ENCODE data around the gene SCGB3A1. TPM values are rescaled to one million over a fixed set of nuclear protein-coding genes. Genes with fewer than 3 reads are reported as not detected.

The SCGB3A1 gene
- total and polyA plus RNA-seq, 9 of the 15 experiments (the other 6 are each of a cell fraction or from before 2014, with no cell fraction given), result 0.33 TPM; not detected in 8

GRCh38 chr5:180548563-180548962 lies 42.7 kb downstream of the SCGB3A1 start (continued):
- TF ChIP-seq, protein P1, sequence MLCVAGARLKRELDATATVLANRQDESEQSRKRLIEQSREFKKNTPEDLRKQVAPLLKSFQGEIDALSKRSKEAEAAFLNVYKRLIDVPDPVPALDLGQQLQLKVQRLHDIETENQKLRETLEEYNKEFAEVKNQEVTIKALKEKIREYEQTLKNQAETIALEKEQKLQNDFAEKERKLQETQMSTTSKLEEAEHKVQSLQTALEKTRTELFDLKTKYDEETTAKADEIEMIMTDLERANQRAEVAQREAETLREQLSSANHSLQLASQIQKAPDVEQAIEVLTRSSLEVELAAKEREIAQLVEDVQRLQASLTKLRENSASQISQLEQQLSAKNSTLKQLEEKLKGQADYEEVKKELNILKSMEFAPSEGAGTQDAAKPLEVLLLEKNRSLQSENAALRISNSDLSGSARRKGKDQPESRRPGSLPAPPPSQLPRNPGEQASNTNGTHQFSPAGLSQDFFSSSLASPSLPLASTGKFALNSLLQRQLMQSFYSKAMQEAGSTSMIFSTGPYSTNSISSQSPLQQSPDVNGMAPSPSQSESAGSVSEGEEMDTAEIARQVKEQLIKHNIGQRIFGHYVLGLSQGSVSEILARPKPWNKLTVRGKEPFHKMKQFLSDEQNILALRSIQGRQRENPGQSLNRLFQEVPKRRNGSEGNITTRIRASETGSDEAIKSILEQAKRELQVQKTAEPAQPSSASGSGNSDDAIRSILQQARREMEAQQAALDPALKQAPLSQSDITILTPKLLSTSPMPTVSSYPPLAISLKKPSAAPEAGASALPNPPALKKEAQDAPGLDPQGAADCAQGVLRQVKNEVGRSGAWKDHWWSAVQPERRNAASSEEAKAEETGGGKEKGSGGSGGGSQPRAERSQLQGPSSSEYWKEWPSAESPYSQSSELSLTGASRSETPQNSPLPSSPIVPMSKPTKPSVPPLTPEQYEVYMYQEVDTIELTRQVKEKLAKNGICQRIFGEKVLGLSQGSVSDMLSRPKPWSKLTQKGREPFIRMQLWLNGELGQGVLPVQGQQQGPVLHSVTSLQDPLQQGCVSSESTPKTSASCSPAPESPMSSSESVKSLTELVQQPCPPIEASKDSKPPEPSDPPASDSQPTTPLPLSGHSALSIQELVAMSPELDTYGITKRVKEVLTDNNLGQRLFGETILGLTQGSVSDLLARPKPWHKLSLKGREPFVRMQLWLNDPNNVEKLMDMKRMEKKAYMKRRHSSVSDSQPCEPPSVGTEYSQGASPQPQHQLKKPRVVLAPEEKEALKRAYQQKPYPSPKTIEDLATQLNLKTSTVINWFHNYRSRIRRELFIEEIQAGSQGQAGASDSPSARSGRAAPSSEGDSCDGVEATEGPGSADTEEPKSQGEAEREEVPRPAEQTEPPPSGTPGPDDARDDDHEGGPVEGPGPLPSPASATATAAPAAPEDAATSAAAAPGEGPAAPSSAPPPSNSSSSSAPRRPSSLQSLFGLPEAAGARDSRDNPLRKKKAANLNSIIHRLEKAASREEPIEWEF (CRISPR knock-in tag; IDR thresholded peaks at IDR 0.05), result no peak
- TF ChIP-seq USF1 (CRISPR knock-in tag; IDR thresholded peaks at IDR 0.05) (no peak), THRB (CRISPR knock-in tag; conservative IDR thresholded peaks at IDR 0.05) (no peak), ZNF124 (CRISPR knock-in tag; IDR thresholded peaks at IDR 0.05) (no peak), FIP1L1 (IDR thresholded peaks at IDR 0.05; ENCODE audit: low read depth, low read length, poor library complexity, severe bottlenecking) (no peak), SMARCC2 (IDR thresholded peaks at IDR 0.05; ENCODE audit: low read depth) (peak; percentile 54; the same call in 1 of the 2 replicates), SLC30A9 (CRISPR knock-in tag; IDR thresholded peaks at IDR 0.05) (no peak), ZNF740 (CRISPR knock-in tag; IDR thresholded peaks at IDR 0.05) (no peak), ZNF740 (tag; IDR thresholded peaks at IDR 0.05) (no peak), STAT5A (IDR thresholded peaks at IDR 0.05; ENCODE audit: borderline replicate concordance, low read length) (no peak), ZNF143 (CRISPR knock-in tag; IDR thresholded peaks at IDR 0.05) (no peak), ZNF408 (CRISPR knock-in tag; IDR thresholded peaks at IDR 0.05; ENCODE audit: low read depth) (no peak), CBFA2T3 (IDR thresholded peaks at IDR 0.05) (peak; percentile 54; the same call in 1 of the 2 replicates), HDAC2 (IDR thresholded peaks at IDR 0.05) (no peak), CBX1 (IDR thresholded peaks at IDR 0.05; ENCODE audit: low read depth) (no peak), TEAD4 (IDR thresholded peaks at IDR 0.05; ENCODE audit: low read length) (peak; percentile 26; the same call in 1 of the 2 replicates), TEAD4 (CRISPR knock-in tag; IDR thresholded peaks at IDR 0.05; ENCODE audit: borderline replicate concordance) (no peak)
- TF ChIP-seq, protein P2, sequence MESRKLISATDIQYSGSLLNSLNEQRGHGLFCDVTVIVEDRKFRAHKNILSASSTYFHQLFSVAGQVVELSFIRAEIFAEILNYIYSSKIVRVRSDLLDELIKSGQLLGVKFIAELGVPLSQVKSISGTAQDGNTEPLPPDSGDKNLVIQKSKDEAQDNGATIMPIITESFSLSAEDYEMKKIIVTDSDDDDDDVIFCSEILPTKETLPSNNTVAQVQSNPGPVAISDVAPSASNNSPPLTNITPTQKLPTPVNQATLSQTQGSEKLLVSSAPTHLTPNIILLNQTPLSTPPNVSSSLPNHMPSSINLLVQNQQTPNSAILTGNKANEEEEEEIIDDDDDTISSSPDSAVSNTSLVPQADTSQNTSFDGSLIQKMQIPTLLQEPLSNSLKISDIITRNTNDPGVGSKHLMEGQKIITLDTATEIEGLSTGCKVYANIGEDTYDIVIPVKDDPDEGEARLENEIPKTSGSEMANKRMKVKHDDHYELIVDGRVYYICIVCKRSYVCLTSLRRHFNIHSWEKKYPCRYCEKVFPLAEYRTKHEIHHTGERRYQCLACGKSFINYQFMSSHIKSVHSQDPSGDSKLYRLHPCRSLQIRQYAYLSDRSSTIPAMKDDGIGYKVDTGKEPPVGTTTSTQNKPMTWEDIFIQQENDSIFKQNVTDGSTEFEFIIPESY (CRISPR knock-in tag; IDR thresholded peaks at IDR 0.05), result no peak
